Measurements from ENCODE around the gene PTCSC3.

The PTCSC3 gene

GRCh38 chr14:36176524-36176923 is at the start of gene PTCSC3:
PTCSC3 (minus strand) TSS chr14:36176722.
- no peak for TF ChIP-seq CTCF (IDR thresholded peaks at IDR 0.05)
- no peak for TF ChIP-seq ZFX (IDR thresholded peaks at IDR 0.05; ENCODE audit: borderline replicate concordance)

GRCh38 chr14:36226164-36226563 is 49.6 kb upstream of the PTCSC3 start:
- H3K27ac ChIP-seq = no peak overlapping the region
- TF ChIP-seq CTCF (IDR thresholded peaks at IDR 0.05) (no peak), ZFX (IDR thresholded peaks at IDR 0.05; ENCODE audit: borderline replicate concordance) (no peak)

More at GRCh38 chr14:36176524-36176923, at the start of gene PTCSC3:
- no peak within 1 kb of the TSS for H3K27ac ChIP-seq

- H3K27ac ChIP-seq = no peak overlapping the region
- TF ChIP-seq ZFX (IDR thresholded peaks at IDR 0.05; ENCODE audit: borderline replicate concordance) (no peak), CTCF (IDR thresholded peaks at IDR 0.05) (no peak)
Measured at GRCh38 chr14:36224176-36224575, 47.7 kb upstream of the PTCSC3 start.

GRCh38 chr14:36223558-36223957 is 47.0 kb upstream of the PTCSC3 start:
- no peak overlapping the region for H3K27ac ChIP-seq
- TF ChIP-seq CTCF (IDR thresholded peaks at IDR 0.05) (no peak), ZFX (IDR thresholded peaks at IDR 0.05; ENCODE audit: borderline replicate concordance) (no peak)

GRCh38 chr14:36222952-36223468 is 46.5 kb upstream of the PTCSC3 start:
- no peak for TF ChIP-seq ZFX (IDR thresholded peaks at IDR 0.05; ENCODE audit: borderline replicate concordance)
- TF ChIP-seq CTCF (IDR thresholded peaks at IDR 0.05) = no peak
- no peak overlapping the region for H3K27ac ChIP-seq

GRCh38 chr14:36222337-36222736 is 45.8 kb upstream of the PTCSC3 start:
- TF ChIP-seq CTCF (IDR thresholded peaks at IDR 0.05) (no peak), ZFX (IDR thresholded peaks at IDR 0.05; ENCODE audit: borderline replicate concordance) (no peak)
- no peak overlapping the region for H3K27ac ChIP-seq

- H3K27ac ChIP-seq = no peak overlapping the region
- TF ChIP-seq ZFX (IDR thresholded peaks at IDR 0.05; ENCODE audit: borderline replicate concordance) (no peak), CTCF (IDR thresholded peaks at IDR 0.05) (no peak)
Measured at GRCh38 chr14:36221112-36221511, 44.6 kb upstream of the PTCSC3 start.

Data from 22Rv1 (cell line).